Mucosa of descending colon (tissue), 3 donors: ENCODE data around the gene ANAPC4. TPM values are rescaled to one million over a fixed set of nuclear protein-coding genes. Genes with fewer than 3 reads are reported as not detected.

Experiments used
- ATAC-seq: fragments of 200-7000 bp; cut with Tn5 transposase; one replicate; pipeline ENCODE4 v1.9.1; 2020; ENCODE audit warnings: mild to moderate bottlenecking, moderate library complexity
- DNase-seq, 3 donors: peaks; one replicate each; pipeline ENCODE4 v3.0.0-alpha.2; 2020
- H3K36me3 ChIP-seq: fragments of 200-600 bp; one replicate; pipeline ENCODE4 v1.8.0; 2021; ENCODE audit warnings: low read depth, mild to moderate bottlenecking
- H3K4me1 ChIP-seq: fragments of 200-600 bp; one replicate; pipeline ENCODE4 v1.8.0; 2021; ENCODE audit warnings: low read depth, mild to moderate bottlenecking
- H3K4me3 ChIP-seq: fragments of 200-600 bp; one replicate; pipeline ENCODE4 v1.8.0; 2021; ENCODE audit warnings: mild to moderate bottlenecking
- H3K9me3 ChIP-seq: fragments of 200-600 bp; one replicate; pipeline ENCODE4 v1.8.0; 2021; ENCODE audit warnings: mild to moderate bottlenecking
- CTCF ChIP-seq: fragments of 200-600 bp; IDR thresholded peaks from one replicate; pipeline ENCODE4 v1.8.0; 2022; ENCODE audit warnings: antibody characterized with exemption, mild to moderate bottlenecking
- intact Hi-C, 2 donors: fragments of 100-400 bp; cut with DNase I in 1 of 2; cut with micrococcal nuclease in 1 of 2; formaldehyde crosslinking; loops; one replicate each; pipeline versions ENCODE4 v1.11.0 to v1.11.1; 2022; cut with DNase I, micrococcal nuclease
- total RNA-seq, 3 donors: library from RNA; stranded (reverse); fragmentation: NEBNext Ultra II Directional in 2 of 3; extraction: Animal tissue kit (Norgen Biotek cat#: 25700) in 2 of 3; gene quantifications; one replicate each; pipeline versions ENCODE4 v1.2.1 to v1.2.4, GENCODE V29; 2021 to 2023
- donor health status: DM: no; HTN: no; CAD: no; lungs with moderate emphysema.
- donor health status: DM: no; HTN: no; CAD: no.
- donor health status: DM: no; HTN: yes; CAD: no.

ANAPC4 gene
- total RNA-seq, 3 donors from 2014 or later = 29.6 to 32.9 (median 32.4) TPM

- DNase-seq = no peak
- Histone ChIP-seq H3K4me1 (no peaks in the 10 kb centered on the region), H3K9me3 (no peaks in the 10 kb centered on the region), H3K4me3 (no peak overlapping the region), H3K36me3 (no peaks in the 10 kb centered on the region)
- intact Hi-C loops = no loop called here
- no peak for TF ChIP-seq CTCF
- no peak for ATAC-seq
Observed at GRCh38 chr4:25383647-25384046, 6.6 kb downstream of the ANAPC4 start.

- TF ChIP-seq CTCF = no peak
- H3K36me3 ChIP-seq = peaks cover 7% of the 10 kb centered on the region
- ATAC-seq = no peak
Observed at GRCh38 chr4:25386926-25387325, 9.9 kb downstream of the ANAPC4 start.

GRCh38 chr4:25397305-25397704, 20.2 kb downstream of the ANAPC4 start:
- intact Hi-C loops = no loop called here
- peaks cover 4% of the 10 kb centered on the region for H3K36me3 ChIP-seq
- H3K4me1 ChIP-seq = no peaks in the 10 kb centered on the region
- TF ChIP-seq CTCF = no peak
- H3K4me3 ChIP-seq = no peak overlapping the region
- no peak for ATAC-seq
- H3K9me3 ChIP-seq = no peaks in the 10 kb centered on the region
- DNase-seq = no peak

More at GRCh38 chr4:25386926-25387325, 9.9 kb downstream of the ANAPC4 start:
- no peaks in the 10 kb centered on the region for H3K4me1 ChIP-seq
- no peak for DNase-seq
- intact Hi-C loops = no loop called here
- no peak overlapping the region for H3K4me3 ChIP-seq
- H3K9me3 ChIP-seq = no peaks in the 10 kb centered on the region

GRCh38 chr4:25399510-25399909, 22.4 kb downstream of the ANAPC4 start:
- ATAC-seq (no peak), DNase-seq (no peak)
- no peaks in the 10 kb centered on the region for H3K9me3 ChIP-seq
- no peaks in the 10 kb centered on the region for H3K4me1 ChIP-seq
- H3K36me3 ChIP-seq = peaks cover 4% of the 10 kb centered on the region
- no peak for TF ChIP-seq CTCF
- H3K4me3 ChIP-seq = no peak overlapping the region
- intact Hi-C loops = no loop called here

- no peaks in the 10 kb centered on the region for H3K4me1 ChIP-seq
- no peak for TF ChIP-seq CTCF
- H3K4me3 ChIP-seq = no peak overlapping the region
- DNase-seq = no peak
- no peaks in the 10 kb centered on the region for H3K36me3 ChIP-seq
- H3K9me3 ChIP-seq = no peaks in the 10 kb centered on the region
- no peak for ATAC-seq
- intact Hi-C loops = no loop called here
Observed at GRCh38 chr4:25401066-25401465, 24.0 kb downstream of the ANAPC4 start.

GRCh38 chr4:25402521-25402920, 25.5 kb downstream of the ANAPC4 start:
- Histone ChIP-seq H3K4me1 (no peaks in the 10 kb centered on the region), H3K36me3 (no peaks in the 10 kb centered on the region), H3K9me3 (no peaks in the 10 kb centered on the region), H3K4me3 (no peak overlapping the region)
- DNase-seq = no peak
- intact Hi-C loops = no loop called here
- ATAC-seq = no peak
- no peak for TF ChIP-seq CTCF
